Measurements from ENCODE around the gene DIS3L2.

Gene DIS3L2

DNA sequence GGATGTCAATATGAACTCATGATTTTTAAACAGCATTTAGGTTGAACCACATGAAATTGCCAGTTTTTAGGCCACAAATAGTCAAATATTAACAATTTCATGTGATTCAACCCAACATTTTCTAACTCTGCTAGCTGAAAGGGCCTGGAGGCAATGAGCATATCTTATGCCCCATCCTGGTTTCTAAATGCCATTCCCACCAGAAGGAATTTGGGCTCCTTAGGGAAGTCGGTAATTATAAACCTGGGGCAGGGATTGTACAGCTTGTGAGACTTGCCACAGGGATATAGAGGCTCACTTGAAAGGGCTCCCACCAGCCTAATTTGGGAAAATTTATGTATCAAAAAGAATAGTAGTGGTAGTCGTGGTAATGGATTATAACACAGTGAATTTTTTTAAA, 238.7 kb downstream of the DIS3L2 start:
- DNase-seq = no peak

DNA sequence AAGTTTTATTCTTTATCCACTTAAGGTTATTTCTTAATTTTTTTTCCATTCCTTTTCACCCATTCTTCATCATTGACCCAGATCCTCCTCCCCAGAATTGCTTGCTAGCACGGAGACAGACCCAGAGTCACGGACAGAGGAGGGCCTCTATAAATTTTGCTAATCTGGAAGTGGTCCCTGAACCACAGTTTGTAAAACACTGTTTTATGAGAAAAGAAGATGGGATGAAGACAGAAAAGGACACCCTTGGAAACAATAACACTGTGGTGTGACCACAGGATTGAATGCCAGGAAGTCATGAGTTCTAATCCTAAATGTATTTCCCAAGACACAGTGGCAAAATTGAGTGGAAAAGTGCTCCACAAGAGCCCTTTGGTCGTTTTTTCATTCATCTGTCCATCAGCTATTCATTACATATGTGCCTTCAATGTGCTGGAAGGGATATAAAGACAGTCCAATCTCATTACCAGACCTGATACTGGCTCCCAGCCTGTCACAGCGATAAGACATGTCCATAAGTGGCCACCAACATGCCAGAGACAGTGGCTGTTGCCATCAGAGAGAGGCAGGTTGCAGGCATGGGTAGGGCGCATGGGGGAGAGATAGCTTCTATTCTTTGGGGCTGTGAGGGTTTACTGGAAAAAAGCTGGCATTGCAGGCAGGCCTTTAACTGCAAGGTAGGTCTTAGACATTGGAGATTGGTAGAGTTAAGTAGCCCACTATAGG, 241.8 kb downstream of the DIS3L2 start:
- no peak for DNase-seq

DNA sequence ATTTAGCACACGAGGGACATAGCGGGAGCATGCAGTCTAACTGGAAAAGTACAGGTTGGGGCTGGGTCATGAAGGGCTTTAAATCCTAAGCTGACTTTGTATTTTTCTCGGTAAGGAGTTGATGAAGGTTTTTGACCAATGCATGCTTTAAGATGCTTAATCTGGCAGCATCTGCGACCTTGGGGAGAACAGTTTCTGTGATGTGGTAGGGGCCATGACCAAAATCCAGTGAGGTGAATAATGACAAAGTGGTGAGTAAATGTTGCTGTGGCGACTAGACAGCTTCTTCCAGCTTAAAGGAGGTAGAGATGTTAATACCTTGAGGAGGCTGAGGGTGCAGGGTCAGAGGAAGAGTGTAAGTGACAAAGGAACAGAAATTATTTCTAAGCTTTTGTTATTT, 242.4 kb downstream of the DIS3L2 start:
- DNase-seq = no peak

DNA sequence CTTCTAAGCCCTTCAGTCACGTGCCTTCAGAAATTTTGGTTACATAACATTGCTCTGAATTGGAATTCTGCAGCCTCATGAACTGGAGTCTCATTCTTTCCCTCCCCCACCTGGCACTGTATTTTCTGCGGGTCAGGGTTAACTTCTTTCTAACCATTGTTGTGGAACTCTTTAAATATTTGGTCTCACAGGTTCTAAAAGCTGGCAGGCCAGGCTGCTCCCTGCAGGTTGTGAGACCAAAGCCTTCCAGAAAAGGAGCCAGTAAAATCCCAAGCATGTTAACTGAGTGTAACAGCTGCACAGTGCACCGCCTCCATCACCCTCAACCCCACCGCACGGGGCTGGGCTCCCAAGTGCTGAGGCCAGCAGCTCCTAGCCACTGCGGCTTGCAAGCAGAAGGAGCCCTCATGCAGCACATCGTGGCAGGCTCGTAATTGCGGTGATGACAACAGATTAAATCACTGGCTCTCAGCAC, 243.0 kb downstream of the DIS3L2 start:
- DNase-seq = no peak

DNA sequence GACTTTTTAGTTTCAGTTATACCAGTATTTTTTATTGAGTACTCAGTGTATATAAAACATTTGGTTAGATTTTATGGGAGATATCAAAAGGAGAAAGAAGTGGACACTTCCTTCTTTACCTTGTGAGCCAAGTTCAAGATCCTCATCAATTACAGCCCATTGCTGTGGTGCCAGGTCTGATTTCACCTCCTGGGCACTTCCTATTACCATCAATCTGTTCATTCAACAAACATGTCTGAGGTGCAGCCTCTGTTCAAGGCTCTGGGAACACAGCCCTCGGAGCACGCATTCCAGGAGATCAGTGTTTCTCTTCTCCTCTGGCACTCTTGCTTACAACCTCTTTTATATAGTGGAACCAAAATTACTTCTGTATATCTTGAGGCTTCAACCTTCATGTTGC, 245.7 kb downstream of the DIS3L2 start:
- no peak for DNase-seq

DNA sequence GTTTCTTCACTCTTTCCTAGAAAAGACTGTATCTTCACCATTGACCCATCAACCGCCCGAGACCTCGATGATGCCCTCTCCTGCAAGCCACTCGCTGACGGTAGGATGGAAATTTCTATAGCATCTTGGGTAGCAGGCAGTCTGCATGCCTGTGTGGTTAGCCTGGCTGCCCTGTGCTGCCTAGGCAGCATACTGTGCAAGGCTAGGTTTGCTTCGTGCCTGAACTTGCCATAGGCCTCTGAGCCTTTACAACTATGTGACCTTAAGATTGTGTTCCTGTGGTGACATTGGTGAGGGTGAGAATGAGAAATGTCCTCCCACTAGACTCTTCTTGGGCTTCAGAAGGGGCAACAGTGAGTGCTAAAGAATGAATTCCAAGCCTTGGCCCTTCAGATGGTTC, 248.8 kb downstream of the DIS3L2 start:
- DNase-seq = no peak

DNA sequence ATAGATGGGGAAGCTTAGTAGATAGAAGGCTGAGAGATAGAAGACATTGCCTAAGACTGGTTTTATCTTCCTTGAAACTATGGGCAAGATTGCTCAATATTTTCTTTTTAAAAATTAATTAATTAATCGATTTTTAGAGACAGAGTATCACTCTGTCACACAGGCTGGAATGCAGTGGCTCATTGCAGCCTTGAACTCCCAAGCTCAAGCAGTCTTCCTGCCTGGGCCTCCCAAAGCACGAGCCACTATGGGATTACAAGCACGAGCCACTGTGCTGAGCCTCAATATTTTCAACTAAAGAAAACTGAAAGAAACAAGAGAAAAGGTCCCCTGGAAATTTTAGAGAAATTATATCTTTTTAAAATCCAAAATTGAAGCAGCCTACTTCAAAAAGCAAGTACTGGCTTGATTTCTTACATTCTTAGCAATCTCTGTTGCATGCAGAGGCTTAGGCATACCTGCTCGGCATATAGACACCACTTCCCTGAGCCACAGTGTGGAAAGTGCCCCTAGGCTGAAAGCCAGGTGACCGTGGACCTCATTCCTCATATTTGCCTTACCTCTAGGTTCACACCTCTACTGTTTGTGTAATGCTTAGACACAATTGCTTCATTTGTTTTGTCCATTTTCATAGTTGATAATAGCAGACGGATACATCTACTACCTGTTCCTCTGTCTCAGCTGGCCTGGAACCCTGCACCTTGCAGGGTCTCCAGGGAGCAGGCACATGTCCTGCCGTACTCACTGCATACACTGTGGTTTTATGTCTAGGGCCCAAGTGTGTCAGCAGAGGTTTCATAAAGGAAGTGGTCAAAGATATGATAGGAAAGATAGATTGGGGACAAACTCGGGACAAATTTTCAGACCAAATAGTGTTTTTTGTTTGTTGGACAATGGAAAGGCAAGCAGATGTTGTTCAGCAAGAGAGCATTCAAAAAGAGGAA, 250.5 kb downstream of the DIS3L2 start:
- no peak for DNase-seq

DNA sequence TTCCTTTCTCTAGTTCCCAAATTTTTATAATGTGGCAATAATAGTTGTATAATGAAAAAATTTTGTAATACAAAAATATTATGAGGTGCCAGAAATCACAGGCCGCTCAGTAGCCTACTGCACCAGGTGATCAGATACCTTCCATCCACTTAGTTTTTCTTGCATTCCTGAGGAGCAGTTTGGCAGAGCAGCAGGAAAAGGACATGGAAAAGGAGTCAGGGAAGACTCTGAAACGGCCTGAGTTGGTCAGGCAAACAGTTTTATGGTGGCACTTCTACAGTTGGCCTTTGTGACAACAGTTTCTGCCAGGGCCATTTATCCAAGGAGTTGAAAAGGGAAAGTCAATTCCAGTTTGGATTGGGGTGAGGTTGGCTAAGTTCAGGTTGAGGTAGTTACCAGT, 251.7 kb downstream of the DIS3L2 start:
- DNase-seq = no peak

DNA sequence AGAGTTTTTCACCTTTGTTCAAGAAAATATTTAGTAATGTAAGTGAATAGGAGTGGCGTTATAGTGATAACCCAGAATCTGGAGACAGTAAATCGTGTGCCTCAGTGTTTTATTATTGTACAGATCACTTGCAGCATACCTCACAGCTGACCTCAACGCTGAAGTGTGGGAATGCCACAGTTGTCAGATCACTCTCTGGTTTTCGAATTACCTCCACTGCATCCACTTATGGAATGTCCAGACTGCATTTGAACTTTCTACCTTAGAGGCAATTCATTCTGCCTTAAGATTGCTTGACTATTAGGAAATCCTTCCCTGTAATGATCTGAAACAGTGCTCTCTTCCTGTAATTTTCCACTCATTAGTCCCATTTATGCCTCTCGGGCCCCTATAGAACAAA, 252.5 kb downstream of the DIS3L2 start:
- DNase-seq = no peak

DNA sequence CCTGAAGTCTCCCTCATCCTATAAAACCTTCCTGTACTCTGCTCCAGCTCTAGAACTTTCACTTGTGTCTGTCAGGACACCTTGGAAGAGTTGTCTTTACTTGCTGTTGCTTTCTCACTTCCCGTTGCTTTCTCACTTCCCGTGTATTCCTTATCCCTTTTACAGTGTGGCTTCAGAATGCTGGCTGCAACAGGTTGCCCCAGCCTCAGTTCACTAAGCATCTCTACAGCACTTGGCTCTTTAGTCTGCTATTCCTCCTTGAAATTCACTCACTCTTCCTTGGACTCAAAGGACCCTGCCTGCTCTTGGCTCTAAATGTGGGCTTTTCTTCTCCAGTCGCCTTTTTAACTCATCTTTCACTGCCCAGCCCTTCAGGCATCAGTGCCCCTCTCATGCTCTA, 254.5 kb downstream of the DIS3L2 start:
- DNase-seq = no peak

DNA sequence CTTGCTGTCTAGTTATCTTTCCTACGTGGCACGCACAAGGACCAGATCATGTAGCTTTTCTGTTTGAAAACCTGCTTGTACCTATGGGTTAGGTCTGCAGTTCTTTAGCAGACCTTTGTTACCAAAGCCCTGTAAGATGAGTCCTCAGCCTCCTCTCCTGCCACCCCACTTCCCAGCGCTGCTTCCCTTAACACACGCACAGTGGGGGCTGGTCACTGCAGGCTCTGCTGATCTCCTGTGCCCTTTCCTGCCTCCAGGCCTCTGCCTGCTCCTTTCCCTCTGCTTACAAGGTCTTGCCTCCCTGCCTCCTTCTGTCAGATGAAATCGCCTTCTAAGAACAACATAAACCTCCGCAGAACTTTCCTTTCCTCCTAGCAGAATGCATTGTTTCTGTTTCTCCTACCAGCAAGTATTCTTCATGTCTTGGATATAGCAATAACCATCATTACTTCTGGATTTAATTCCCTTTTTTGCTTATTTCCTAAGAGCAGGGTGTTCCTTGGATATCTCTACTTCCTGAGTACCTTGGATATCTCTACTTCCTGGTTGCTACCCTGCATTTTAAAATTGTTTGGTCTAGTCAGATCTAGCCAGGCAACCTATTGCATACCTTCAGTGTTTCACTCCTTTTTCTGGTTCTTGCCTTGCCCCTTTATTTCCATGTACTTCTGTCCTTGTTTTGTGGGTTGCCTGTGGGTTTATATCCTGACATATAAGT, 257.4 kb downstream of the DIS3L2 start:
- no peak for DNase-seq

DNA sequence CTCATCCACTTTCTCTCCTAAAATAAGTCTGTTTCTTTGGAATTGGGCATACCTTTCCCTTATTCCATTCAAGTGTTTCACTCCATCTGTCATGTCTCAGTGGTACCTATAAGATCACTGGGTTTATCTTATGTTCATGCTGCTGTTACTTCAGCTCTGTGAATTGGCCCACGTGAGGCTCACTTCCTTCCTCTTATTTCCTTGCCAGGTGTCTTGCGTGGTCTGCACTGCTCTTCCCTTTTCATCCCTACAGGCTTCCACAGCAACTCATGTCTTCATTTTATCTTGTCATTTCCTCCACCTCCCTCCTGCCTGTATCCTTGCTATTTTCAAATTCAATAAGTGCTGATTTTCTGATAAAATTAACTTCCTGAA, 258.0 kb downstream of the DIS3L2 start:
- no peak for DNase-seq

DNA sequence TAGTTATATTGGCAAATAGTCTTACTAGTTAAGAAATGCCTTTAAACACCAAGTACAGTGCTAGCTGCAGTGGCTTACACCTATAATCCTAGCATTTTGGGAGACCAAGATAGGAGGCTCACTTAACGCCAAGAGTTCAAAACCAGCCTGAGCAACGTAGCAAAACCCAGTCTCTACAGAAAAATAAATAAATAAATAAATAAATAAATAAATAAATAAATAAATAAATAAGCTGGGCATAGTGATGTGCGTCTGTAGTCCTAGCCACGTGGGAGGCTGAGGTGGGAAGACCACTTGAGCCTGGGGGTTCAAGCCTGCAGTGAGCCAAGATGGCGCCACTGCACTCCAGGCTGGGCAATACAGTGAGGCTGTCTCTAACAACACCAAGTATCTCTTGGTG, 258.4 kb downstream of the DIS3L2 start:
- DNase-seq = no peak

DNA sequence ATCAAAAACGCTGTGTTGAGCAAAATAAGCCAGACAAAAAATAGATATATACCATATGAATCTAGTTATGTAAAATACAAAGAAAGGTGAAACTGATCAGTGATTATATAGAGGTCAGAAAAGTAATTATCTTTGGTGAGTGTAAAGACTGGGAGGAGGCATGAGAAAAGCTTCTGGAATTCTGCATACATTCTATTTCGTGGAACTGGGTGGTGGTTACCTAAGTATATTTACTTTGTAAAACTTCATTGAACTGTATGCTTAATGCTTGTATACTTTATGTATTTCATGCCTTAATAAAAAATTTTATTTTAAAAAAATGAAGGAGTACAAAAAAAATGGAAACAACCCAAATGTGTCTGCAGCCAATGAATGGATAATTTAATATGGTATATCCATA, 263.9 kb downstream of the DIS3L2 start:
- DNase-seq = no peak

DNA sequence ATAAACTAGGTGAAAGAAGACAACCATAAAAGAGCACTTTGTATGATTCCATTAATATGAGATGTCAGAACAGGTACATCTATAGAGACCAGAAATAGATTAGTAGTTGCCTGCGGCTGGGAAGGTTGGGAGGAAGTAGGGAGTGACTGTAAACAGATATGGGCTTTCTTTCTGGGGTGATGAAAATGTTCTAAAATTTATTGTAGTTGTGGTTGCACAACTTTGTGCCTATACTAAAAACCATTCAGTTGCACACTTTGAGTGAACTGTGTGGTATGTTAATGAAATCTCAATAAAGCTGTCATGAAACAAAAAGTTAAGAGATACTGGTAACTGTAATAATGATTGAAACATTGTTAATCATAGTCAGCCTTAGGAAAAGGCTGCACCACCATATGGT, 264.4 kb downstream of the DIS3L2 start:
- DNase-seq = no peak

DNA sequence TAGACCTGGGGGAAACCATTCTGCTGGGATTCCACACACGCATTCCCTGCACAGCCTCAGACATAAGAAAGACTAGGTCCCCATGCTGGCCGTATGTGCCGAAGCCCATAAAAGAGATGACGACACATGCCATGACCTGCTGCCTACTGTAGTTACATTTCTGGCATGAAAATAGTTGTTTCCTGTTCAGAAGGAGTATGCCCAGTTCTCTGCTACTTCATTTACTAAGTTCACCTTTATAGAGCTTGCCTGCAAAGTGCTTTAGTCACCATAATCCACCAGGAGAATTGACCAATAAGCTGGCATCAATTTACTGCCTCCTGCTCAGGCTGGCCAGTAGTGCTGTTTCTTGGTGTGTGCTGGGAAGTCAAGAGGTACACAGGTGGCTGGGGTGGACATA, 266.8 kb downstream of the DIS3L2 start:
- no peak for DNase-seq

DNA sequence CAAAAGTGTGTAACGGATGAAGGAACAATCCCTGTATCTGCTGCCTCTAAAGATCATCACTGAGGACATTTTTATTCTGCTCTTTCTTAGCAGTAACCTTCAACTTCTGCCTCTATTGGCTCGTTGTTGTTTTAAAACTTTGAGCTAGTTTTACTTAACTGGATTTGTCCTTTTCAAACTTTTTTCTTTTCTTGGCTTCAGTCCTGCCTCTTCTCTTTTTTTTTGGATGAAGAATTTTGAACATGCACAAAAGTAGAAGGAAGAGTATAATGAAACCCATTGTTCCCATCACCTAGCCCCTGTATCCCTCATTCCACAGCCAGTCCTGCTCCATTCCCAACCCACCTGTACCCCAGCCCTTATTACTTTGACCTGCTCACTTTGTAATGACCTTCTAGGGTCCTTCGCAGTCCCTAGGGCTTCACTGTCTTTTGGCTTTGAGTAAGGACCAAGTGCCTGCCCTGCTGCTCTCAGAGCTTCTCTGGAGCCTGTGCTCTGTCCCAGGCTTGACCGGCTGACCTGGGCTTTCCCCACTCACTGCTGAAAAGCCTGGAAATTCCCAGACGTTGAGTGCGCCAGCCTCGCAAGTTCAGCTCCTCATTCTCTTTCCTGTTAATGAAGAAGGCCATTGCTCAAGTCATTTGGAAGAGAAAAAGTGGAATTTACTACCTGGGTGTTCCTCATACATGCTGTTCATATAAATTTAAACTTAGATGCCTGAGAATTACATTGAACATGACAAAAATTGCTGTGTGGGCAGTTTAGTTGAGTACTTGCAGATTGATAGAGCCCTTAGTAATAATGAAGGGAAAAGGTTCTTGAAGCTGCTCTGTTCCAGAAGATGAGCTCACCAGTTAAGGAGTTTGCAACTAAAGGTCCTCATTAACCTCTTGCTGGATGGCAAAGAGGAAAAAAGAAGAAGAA, 267.7 kb downstream of the DIS3L2 start:
- peak; percentile 14 to 16 for DNase-seq

DNA sequence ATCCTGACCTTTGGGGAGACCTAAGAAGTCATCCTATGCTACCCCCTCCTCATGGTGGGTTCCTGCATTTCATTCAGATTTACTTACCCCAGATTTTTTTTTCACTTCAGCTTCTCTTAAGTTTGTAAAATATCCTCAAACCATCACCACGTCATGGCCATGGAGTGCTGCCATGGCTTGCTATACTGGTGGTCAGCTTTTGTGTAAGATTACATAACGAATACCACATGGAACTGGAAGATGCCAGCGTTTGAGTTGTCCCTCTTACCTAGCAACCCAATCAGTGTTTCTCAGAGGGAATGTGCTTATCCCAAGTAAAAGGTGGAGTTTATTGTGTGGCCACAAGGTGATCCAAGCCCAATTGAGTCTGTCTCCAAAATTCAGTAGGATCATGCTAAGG, 268.4 kb downstream of the DIS3L2 start:
- DNase-seq = no peak

DNA sequence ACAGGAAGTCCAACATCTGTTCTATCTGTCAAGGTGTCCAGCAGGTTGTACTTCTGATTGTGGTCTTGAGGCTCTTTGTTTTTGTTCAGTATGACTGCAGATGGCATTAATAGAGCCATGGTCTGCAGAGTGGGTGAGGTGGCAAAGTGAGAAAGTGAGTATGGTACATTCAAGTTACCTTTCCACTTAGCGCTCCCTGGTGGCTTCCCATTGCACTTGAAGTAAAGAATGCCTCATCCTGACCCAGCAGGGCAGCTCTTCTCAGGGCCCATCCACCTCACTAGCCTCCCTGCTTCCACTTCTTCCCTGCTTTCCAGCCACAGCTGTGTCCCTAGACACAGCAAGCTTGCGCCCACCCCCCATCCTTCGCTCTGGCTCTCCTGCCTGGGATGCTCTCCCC, 269.0 kb downstream of the DIS3L2 start:
- no peak for DNase-seq

DNA sequence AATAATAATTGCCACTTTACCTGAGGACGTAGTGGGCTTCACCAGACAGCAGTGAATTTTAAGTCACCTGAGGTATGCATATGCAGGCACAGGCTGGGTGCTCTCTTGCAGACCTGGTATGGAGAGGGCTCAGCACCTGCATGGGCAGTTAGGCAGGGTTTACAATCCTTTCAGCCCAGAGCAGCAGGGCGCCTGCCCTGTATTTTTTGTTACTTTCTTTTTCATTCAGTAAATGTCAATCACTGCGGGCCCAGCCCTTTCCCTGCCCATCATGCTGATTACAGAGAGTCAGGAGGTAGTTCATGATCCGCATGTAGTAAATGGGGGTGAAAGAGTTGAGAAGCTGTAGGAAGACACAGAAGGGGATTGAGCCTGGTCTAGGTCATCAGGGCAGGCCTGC, 270.0 kb downstream of the DIS3L2 start:
- no peak for DNase-seq

DNA sequence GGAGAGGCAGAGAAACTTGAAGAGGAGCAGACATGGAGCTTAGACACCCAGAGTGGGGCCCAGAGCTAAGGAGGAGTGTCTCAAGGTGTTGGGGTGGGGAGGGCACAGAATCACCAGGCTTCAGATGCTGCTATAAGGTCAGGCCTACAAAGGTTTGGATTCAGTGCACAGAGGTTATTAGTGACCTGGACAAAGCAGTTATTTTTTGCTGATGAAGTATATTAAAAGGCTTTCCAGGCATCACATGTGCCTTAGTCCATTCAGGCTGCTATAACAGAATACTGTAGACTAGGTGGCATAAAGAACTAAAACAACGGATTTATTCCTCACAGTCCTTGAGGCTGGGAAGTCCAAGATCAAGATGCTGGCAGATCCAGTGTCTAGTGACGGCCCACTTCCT, 271.4 kb downstream of the DIS3L2 start:
- DNase-seq = no peak

DNA sequence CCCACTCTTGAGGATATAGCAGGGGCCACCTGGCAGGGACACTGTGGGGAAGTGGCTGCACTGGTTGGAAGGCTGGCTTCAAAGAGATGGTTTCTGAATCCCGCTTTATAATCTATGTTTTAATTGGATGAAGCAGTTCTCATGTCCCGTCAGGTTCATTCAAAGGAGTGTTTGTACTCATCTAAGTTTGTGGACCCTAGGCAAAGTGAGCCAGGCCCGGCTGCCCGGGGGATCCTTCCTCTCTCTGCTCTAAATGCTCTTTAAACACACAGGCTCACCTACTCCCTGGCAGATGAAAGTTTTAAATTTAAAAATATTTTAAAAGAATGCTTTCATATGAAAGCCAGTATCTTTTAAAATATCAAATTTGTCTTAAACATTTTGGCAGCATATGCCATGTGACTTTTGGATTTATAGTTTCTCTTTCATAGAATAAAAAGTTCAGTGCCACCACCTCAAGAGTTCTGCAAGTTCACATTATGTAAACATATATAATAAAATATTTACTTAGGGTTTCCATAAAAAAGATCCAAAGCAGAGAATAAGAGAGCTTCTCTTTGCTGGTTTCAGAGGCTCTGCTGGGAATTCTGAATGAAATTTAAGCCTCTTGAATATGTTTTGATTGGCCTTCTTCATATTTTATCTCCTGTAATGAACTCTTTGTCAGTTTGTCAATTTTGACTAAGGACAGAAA, 273.6 kb downstream of the DIS3L2 start:
- no peak for DNase-seq
